ENCODE results near the gene SGSM1.
A peak's percentile ranks its signal among the peaks of the same experiment; 100 is the strongest.

The SGSM1 gene

GRCh38 chr22:24968066-24968561, 162.1 kb downstream of the SGSM1 start:
- no peak overlapping the region for H3K4me3 ChIP-seq (ENCODE audit: low read depth, low read length)
- no peaks in the 10 kb centered on the region for H3K36me3 ChIP-seq
- H3K9me3 ChIP-seq = no peaks in the 10 kb centered on the region
- DNase-seq = peak; percentile 46
- no peak for TF ChIP-seq CTCF (IDR thresholded peaks at IDR 0.05; ENCODE audit: low read depth, low read length)
- no peaks in the 10 kb centered on the region for H3K27me3 ChIP-seq
- H3K4me1 ChIP-seq = peaks cover 14% of the 10 kb centered on the region

- H3K4me1 ChIP-seq = peaks cover 14% of the 10 kb centered on the region
- TF ChIP-seq CTCF (IDR thresholded peaks at IDR 0.05; ENCODE audit: low read depth, low read length) = no peak
- H3K9me3 ChIP-seq = no peaks in the 10 kb centered on the region
- H3K4me3 ChIP-seq (ENCODE audit: low read depth, low read length) = no peak overlapping the region
- DNase-seq = peak; percentile 85
- no peaks in the 10 kb centered on the region for H3K27me3 ChIP-seq
- H3K36me3 ChIP-seq = no peaks in the 10 kb centered on the region
Observed at GRCh38 chr22:24969560-24970301, 163.7 kb downstream of the SGSM1 start.

GRCh38 chr22:24972369-24972768, 166.4 kb downstream of the SGSM1 start:
- no peaks in the 10 kb centered on the region for H3K9me3 ChIP-seq
- no peaks in the 10 kb centered on the region for H3K27me3 ChIP-seq
- no peak for DNase-seq
- no peak overlapping the region for H3K4me3 ChIP-seq (ENCODE audit: low read depth, low read length)
- no peak for TF ChIP-seq CTCF (IDR thresholded peaks at IDR 0.05; ENCODE audit: low read depth, low read length)
- H3K36me3 ChIP-seq = no peaks in the 10 kb centered on the region
- peaks cover 34% of the 10 kb centered on the region for H3K4me1 ChIP-seq

DNA sequence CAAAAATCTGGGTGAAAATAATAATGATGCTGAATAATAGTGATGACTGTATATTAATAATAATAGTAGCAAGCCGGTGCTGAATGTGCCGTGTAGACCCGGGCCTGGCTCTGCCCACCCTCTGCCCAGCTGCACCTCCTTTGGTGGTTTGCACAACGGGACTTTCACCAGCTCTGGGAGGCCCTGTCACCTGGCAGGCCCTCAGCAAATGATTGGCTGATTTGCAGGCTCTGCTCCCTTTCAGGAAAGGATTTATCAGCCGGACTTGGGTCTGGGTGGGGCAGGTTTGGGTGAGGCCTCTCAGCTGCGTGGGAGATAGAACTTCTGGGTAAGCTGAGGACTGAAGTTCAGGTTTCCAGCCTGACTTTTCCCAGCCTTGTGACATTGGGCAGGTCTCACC, 167.9 kb downstream of the SGSM1 start:
- Histone ChIP-seq H3K9me3 (no peaks in the 10 kb centered on the region), H3K27me3 (no peaks in the 10 kb centered on the region), H3K4me3 (ENCODE audit: low read depth, low read length) (no peak overlapping the region), H3K4me1 (peaks cover 38% of the 10 kb centered on the region), H3K36me3 (no peaks in the 10 kb centered on the region)
- no peak for TF ChIP-seq CTCF (IDR thresholded peaks at IDR 0.05; ENCODE audit: low read depth, low read length)
- DNase-seq = no peak

GRCh38 chr22:24975125-24975640, 169.2 kb downstream of the SGSM1 start:
- no peak for DNase-seq
- Histone ChIP-seq H3K27me3 (no peaks in the 10 kb centered on the region), H3K9me3 (no peaks in the 10 kb centered on the region), H3K4me3 (ENCODE audit: low read depth, low read length) (no peak overlapping the region), H3K4me1 (peaks cover 28% of the 10 kb centered on the region), H3K36me3 (no peaks in the 10 kb centered on the region)
- no peak for TF ChIP-seq CTCF (IDR thresholded peaks at IDR 0.05; ENCODE audit: low read depth, low read length)

GRCh38 chr22:24975813-24976341, 169.9 kb downstream of the SGSM1 start:
- no peak for TF ChIP-seq CTCF (IDR thresholded peaks at IDR 0.05; ENCODE audit: low read depth, low read length)
- Histone ChIP-seq H3K4me1 (peaks cover 25% of the 10 kb centered on the region), H3K9me3 (no peaks in the 10 kb centered on the region), H3K4me3 (ENCODE audit: low read depth, low read length) (no peak overlapping the region), H3K27me3 (no peaks in the 10 kb centered on the region), H3K36me3 (no peaks in the 10 kb centered on the region)
- peak; percentile 25 for DNase-seq
